HepG2 (cell line): ENCODE data around the gene PIK3IP1. TPM values are rescaled to one million over a fixed set of nuclear protein-coding genes. Genes with fewer than 3 reads are reported as not detected.

ENCODE experiments used
- ATF4 ChIP-seq, 2 experiments: fragments of 450-650 bp in 1 of 2; sonication (generic) in 1 of 2; formaldehyde crosslinking; IDR thresholded peaks; 2 replicates each; pipeline versions ENCODE4 v1.5.0 to v1.8.0; 2020 to 2022; ENCODE audit warnings: mild to moderate bottlenecking in 1 of 2, missing genetic modification reagents in 1 of 2
- DMAP1 ChIP-seq: IDR thresholded peaks from 2 replicates; pipeline ENCODE4 v1.6.1; 2016
- ERF ChIP-seq: IDR thresholded peaks from 2 replicates; pipeline ENCODE4 v1.6.1; 2018; ENCODE audit warnings: missing biosample characterization, missing genetic modification reagents
- FUBP1 ChIP-seq: sonication (generic); formaldehyde crosslinking; IDR thresholded peaks from 2 replicates; pipeline ENCODE4 v1.5.1; 2020; ENCODE audit warnings: missing genetic modification reagents, mild to moderate bottlenecking, borderline replicate concordance
- LCORL ChIP-seq, 2 experiments: fragments of 450-650 bp in 1 of 2; sonication (generic) in 1 of 2; formaldehyde crosslinking in 1 of 2; IDR thresholded peaks; 2 replicates each; pipeline versions ENCODE4 v1.5.0 to v1.6.1; 2017 to 2020; ENCODE audit warnings: antibody characterized with exemption in 1 of 2, missing genetic modification reagents in 1 of 2
- NFIB ChIP-seq: sonication (generic); formaldehyde crosslinking; IDR thresholded peaks from 2 replicates; pipeline ENCODE4 v1.9.0; 2021; ENCODE audit warnings: missing genetic modification reagents, mild to moderate bottlenecking, borderline replicate concordance
- RORA ChIP-seq: sonication (generic); formaldehyde crosslinking; IDR thresholded peaks from 2 replicates; pipeline ENCODE4 v1.5.0; 2020; ENCODE audit warnings: mild to moderate bottlenecking, missing genetic modification reagents, moderate library complexity
- STAG1 ChIP-seq: sonication (generic); formaldehyde crosslinking; IDR thresholded peaks from 2 replicates; pipeline ENCODE4 v1.4.0; 2020; ENCODE audit warnings: missing genetic modification reagents
- SYNCRIP ChIP-seq: fragments of 200-400 bp; formaldehyde crosslinking; IDR thresholded peaks from 2 replicates; pipeline ENCODE4 v1.6.1; 2018; ENCODE audit warnings: mild to moderate bottlenecking, low read depth, low read length; ENCODE audit not compliant: insufficient read depth
- ZBTB8A ChIP-seq: sonication (generic); formaldehyde crosslinking; IDR thresholded peaks from 2 replicates; pipeline ENCODE4 v1.4.0; 2020; ENCODE audit warnings: mild to moderate bottlenecking, low read depth, missing genetic modification reagents, borderline replicate concordance
- ZNF761 ChIP-seq: sonication (generic); formaldehyde crosslinking; conservative IDR thresholded peaks from 2 replicates; pipeline ENCODE4 v1.4.0; 2020; ENCODE audit warnings: mild to moderate bottlenecking, missing genetic modification reagents
- ZNF816 ChIP-seq: sonication (generic); formaldehyde crosslinking; IDR thresholded peaks from 2 replicates; pipeline ENCODE4 v1.8.0; 2022; ENCODE audit warnings: missing genetic modification reagents, mild to moderate bottlenecking, borderline replicate concordance
- polyA plus RNA-seq, 8 experiments: library from polyadenylated mRNA; depleted of rRNA in 3 of 8; stranded (reverse) in 7 of 8; unstranded in 1 of 8; fragments of >200 nt; fragmentation: Illumina TruSeq in 4 of 8; extraction: Trizol in 4 of 8; gene quantifications; 2 replicates each; pipeline versions ENCODE4 v1.2.1 to v1.2.3, GENCODE V29; 2011 to 2016; ENCODE audit warnings: low read depth in 4 of 8, missing spikeins in 1 of 8, mixed read lengths in 1 of 8; ENCODE audit not compliant: insufficient read depth in 1 of 8
- total RNA-seq, 5 experiments: library from RNA; depleted of rRNA; stranded (reverse); fragments of >200 nt; fragmentation: Illumina TruSeq; extraction: Trizol; gene quantifications; 2 replicates each; pipeline ENCODE4 v1.2.3, GENCODE V29; 2016; ENCODE audit warnings: low read depth in 1 of 5
- TF ChIP-seq, protein P1 (sequence below): sonication (generic); formaldehyde crosslinking; IDR thresholded peaks from 2 replicates; pipeline ENCODE4 v1.4.0; 2020; ENCODE audit warnings: missing genetic modification reagents
- TF ChIP-seq, protein P2 (sequence below): sonication (generic); formaldehyde crosslinking; IDR thresholded peaks from 2 replicates; pipeline ENCODE4 v1.4.0; 2020; ENCODE audit warnings: missing genetic modification reagents, borderline replicate concordance
- TF ChIP-seq, protein P3 (sequence below): sonication (generic); formaldehyde crosslinking; IDR thresholded peaks from 2 replicates; pipeline ENCODE4 v1.5.0; 2020; ENCODE audit warnings: mild to moderate bottlenecking, missing genetic modification reagents

Gene PIK3IP1
- total and polyA plus RNA-seq, 2 of the 13 experiments (the other 11 are each of a cell fraction or from before 2014, with no cell fraction given), result 1.3 to 2.5 TPM

GRCh38 chr22:31292236-31292989 is at the start of gene PIK3IP1 (continued):
- TF ChIP-seq ERF (CRISPR knock-in tag) (0 out of 2 replicates have a peak, but pooled peaks have one; percentile 19), SYNCRIP (no peak), RORA (CRISPR knock-in tag) (no peak), ZNF761 (no peak), NFIB (no peak), ZNF816 (CRISPR knock-in tag) (no peak), ZBTB8A (CRISPR knock-in tag) (no peak), LCORL (IDR thresholded peaks at IDR 0.05) (no peak), LCORL (CRISPR knock-in tag; IDR thresholded peaks at IDR 0.05) (no peak), DMAP1 (CRISPR knock-in tag) (no peak), FUBP1 (CRISPR knock-in tag) (no peak), STAG1 (peak; percentile 72), ATF4 (CRISPR knock-in tag; IDR thresholded peaks at IDR 0.05) (no peak)
- TF ChIP-seq, protein P1, sequence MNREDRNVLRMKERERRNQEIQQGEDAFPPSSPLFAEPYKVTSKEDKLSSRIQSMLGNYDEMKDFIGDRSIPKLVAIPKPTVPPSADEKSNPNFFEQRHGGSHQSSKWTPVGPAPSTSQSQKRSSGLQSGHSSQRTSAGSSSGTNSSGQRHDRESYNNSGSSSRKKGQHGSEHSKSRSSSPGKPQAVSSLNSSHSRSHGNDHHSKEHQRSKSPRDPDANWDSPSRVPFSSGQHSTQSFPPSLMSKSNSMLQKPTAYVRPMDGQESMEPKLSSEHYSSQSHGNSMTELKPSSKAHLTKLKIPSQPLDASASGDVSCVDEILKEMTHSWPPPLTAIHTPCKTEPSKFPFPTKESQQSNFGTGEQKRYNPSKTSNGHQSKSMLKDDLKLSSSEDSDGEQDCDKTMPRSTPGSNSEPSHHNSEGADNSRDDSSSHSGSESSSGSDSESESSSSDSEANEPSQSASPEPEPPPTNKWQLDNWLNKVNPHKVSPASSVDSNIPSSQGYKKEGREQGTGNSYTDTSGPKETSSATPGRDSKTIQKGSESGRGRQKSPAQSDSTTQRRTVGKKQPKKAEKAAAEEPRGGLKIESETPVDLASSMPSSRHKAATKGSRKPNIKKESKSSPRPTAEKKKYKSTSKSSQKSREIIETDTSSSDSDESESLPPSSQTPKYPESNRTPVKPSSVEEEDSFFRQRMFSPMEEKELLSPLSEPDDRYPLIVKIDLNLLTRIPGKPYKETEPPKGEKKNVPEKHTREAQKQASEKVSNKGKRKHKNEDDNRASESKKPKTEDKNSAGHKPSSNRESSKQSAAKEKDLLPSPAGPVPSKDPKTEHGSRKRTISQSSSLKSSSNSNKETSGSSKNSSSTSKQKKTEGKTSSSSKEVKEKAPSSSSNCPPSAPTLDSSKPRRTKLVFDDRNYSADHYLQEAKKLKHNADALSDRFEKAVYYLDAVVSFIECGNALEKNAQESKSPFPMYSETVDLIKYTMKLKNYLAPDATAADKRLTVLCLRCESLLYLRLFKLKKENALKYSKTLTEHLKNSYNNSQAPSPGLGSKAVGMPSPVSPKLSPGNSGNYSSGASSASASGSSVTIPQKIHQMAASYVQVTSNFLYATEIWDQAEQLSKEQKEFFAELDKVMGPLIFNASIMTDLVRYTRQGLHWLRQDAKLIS (CRISPR knock-in tag), result no peak
- TF ChIP-seq, protein P2, sequence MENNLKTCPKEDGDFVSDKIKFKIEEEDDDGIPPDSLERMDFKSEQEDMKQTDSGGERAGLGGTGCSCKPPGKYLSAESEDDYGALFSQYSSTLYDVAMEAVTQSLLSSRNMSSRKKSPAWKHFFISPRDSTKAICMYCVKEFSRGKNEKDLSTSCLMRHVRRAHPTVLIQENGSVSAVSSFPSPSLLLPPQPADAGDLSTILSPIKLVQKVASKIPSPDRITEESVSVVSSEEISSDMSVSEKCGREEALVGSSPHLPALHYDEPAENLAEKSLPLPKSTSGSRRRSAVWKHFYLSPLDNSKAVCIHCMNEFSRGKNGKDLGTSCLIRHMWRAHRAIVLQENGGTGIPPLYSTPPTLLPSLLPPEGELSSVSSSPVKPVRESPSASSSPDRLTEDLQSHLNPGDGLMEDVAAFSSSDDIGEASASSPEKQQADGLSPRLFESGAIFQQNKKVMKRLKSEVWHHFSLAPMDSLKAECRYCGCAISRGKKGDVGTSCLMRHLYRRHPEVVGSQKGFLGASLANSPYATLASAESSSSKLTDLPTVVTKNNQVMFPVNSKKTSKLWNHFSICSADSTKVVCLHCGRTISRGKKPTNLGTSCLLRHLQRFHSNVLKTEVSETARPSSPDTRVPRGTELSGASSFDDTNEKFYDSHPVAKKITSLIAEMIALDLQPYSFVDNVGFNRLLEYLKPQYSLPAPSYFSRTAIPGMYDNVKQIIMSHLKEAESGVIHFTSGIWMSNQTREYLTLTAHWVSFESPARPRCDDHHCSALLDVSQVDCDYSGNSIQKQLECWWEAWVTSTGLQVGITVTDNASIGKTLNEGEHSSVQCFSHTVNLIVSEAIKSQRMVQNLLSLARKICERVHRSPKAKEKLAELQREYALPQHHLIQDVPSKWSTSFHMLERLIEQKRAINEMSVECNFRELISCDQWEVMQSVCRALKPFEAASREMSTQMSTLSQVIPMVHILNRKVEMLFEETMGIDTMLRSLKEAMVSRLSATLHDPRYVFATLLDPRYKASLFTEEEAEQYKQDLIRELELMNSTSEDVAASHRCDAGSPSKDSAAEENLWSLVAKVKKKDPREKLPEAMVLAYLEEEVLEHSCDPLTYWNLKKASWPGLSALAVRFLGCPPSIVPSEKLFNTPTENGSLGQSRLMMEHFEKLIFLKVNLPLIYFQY (CRISPR knock-in tag), result no peak
- TF ChIP-seq, protein P3, sequence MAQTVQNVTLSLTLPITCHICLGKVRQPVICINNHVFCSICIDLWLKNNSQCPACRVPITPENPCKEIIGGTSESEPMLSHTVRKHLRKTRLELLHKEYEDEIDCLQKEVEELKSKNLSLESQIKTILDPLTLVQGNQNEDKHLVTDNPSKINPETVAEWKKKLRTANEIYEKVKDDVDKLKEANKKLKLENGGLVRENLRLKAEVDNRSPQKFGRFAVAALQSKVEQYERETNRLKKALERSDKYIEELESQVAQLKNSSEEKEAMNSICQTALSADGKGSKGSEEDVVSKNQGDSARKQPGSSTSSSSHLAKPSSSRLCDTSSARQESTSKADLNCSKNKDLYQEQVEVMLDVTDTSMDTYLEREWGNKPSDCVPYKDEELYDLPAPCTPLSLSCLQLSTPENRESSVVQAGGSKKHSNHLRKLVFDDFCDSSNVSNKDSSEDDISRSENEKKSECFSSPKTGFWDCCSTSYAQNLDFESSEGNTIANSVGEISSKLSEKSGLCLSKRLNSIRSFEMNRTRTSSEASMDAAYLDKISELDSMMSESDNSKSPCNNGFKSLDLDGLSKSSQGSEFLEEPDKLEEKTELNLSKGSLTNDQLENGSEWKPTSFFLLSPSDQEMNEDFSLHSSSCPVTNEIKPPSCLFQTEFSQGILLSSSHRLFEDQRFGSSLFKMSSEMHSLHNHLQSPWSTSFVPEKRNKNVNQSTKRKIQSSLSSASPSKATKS, result no peak
